ENCODE measurements around the gene LGALS9.
"Not testable (repeated sequence)": the region's sequence is repeated elsewhere in the genome, so short reads cannot be mapped to it uniquely, and the experiment has no call there.

DNA sequence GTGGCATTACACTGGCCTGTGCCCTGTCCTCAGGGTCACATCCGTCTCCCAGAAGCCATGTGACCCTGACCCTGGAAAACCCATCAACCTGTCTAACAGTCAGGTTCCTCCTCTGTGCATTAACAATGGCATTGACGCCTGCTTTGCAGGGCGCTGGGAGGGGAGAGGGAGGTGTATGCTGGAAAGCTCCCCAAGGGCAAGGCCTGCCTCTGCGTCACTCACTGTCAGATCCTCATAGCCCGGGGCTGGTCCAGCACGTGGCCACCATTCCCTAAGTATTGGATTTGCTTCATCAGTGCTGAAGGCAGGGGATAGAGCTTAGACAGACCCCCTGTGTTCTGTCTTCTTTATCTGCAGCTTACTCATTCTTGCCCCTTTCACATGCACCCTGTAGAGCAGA is 35.3 kb downstream of the LGALS9 start:
- TF ChIP-seq, protein P1, sequence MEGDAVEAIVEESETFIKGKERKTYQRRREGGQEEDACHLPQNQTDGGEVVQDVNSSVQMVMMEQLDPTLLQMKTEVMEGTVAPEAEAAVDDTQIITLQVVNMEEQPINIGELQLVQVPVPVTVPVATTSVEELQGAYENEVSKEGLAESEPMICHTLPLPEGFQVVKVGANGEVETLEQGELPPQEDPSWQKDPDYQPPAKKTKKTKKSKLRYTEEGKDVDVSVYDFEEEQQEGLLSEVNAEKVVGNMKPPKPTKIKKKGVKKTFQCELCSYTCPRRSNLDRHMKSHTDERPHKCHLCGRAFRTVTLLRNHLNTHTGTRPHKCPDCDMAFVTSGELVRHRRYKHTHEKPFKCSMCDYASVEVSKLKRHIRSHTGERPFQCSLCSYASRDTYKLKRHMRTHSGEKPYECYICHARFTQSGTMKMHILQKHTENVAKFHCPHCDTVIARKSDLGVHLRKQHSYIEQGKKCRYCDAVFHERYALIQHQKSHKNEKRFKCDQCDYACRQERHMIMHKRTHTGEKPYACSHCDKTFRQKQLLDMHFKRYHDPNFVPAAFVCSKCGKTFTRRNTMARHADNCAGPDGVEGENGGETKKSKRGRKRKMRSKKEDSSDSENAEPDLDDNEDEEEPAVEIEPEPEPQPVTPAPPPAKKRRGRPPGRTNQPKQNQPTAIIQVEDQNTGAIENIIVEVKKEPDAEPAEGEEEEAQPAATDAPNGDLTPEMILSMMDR (IDR thresholded peaks at IDR 0.05): not testable (repeated sequence)
- not testable (repeated sequence) for TF ChIP-seq POLR2A (IDR thresholded peaks at IDR 0.05)

All from body of pancreas (tissue), 4 donors.